Uterus (tissue), 4 donors: Measurements from ENCODE around the gene ZNF627. TPM values are rescaled to one million over a fixed set of nuclear protein-coding genes. Genes with fewer than 3 reads are reported as not detected.

Source experiments
- DNase-seq, 2 donors: peaks; one replicate each; pipeline ENCODE4 v3.0.0-alpha.2; 2019 to 2020
- H3K27ac ChIP-seq, 2 donors: fragments of 200-600 bp; sonication (generic); 1 replicate in 1 of 2; 2 replicates in 1 of 2; pipeline ENCODE4 v1.5.1; 2016 to 2018
- H3K27me3 ChIP-seq, 2 donors: fragments of 200-600 bp; sonication (generic); one replicate each; pipeline ENCODE4 v1.5.1; 2018 to 2019; ENCODE audit warnings: control low read depth in 1 of 2
- H3K36me3 ChIP-seq, 2 donors: fragments of 200-600 bp; sonication (generic); one replicate each; pipeline ENCODE4 v1.5.1; 2019; ENCODE audit warnings: control low read depth in 1 of 2
- H3K4me1 ChIP-seq, 2 donors: fragments of 200-600 bp; sonication (generic); one replicate each; pipeline ENCODE4 v1.5.1; 2018 to 2019; ENCODE audit warnings: control low read depth in 1 of 2
- H3K4me3 ChIP-seq, 2 donors: fragments of 200-600 bp; sonication (generic); 1 replicate in 1 of 2; 2 replicates in 1 of 2; pipeline ENCODE4 v1.5.1; 2018 to 2019; ENCODE audit warnings: mild to moderate bottlenecking in 1 of 2
- H3K9me3 ChIP-seq, 2 donors: fragments of 200-600 bp; sonication (generic); one replicate each; pipeline ENCODE4 v1.5.1; 2019; ENCODE audit warnings: control low read depth in 1 of 2
- POLR2A ChIP-seq, 2 donors: fragments of 450-650 bp; IDR thresholded peaks; one replicate each; pipeline ENCODE4 v1.6.1; 2016; ENCODE audit warnings: antibody characterized with exemption in 2 of 2, mild to moderate bottlenecking in 1 of 2, moderate library complexity in 1 of 2
- intact Hi-C: fragments of 100-400 bp; cut with DNase I; formaldehyde crosslinking; loops from one replicate; pipeline ENCODE4 v1.15.1; 2023; ENCODE audit warnings: low total_unique reads
- total RNA-seq, 4 donors: library from RNA; depleted of rRNA in 3 of 4; stranded (reverse); fragments of >200 nt in 3 of 4; gene quantifications; one replicate each; pipeline versions ENCODE4 v1.1.0 to v1.2.4, GENCODE V29; 2014 to 2023
- TF ChIP-seq, protein P1 (sequence below), 4 experiments: fragments of 200-600 bp in 2 of 4; fragments of 450-650 bp in 2 of 4; sonication (generic) in 2 of 4; IDR thresholded peaks; one replicate each; pipeline ENCODE4 v1.5.1; 2016 to 2019; ENCODE audit warnings: antibody characterized with exemption in 4 of 4, mild to moderate bottlenecking in 2 of 4, moderate library complexity in 1 of 4
- donor health status: DM: yes; HTN: yes; CAD: no.

Gene ZNF627
- 10 to 100 TPM; 20.6 to 70.6 (median 36.0) TPM for total RNA-seq

GRCh38 chr19:11597202-11598102 lies at the start of gene ZNF627:
Gene ZNF627 (plus strand): TSS chr19:11597483. CDS start chr19:11597628, 145 bp downstream.
- intact Hi-C loops, result no loop called here
- Histone ChIP-seq H3K4me1 (peaks cover 6 to 9% of the 10 kb centered on the region in 2 donors), H3K27ac (peak within 1 kb of the TSS; percentile 86 to 91), H3K9me3 (no peaks in the 10 kb centered on the region), H3K36me3 (no peaks in the 10 kb centered on the region), H3K27me3 (no peaks in the 10 kb centered on the region), H3K4me3 (peak within 1 kb of the TSS; percentile 93 to 95)
- peak; percentile 99 for DNase-seq
- peak; percentile 95 for TF ChIP-seq POLR2A (IDR thresholded peaks at IDR 0.05)
- TF ChIP-seq, protein P1, sequence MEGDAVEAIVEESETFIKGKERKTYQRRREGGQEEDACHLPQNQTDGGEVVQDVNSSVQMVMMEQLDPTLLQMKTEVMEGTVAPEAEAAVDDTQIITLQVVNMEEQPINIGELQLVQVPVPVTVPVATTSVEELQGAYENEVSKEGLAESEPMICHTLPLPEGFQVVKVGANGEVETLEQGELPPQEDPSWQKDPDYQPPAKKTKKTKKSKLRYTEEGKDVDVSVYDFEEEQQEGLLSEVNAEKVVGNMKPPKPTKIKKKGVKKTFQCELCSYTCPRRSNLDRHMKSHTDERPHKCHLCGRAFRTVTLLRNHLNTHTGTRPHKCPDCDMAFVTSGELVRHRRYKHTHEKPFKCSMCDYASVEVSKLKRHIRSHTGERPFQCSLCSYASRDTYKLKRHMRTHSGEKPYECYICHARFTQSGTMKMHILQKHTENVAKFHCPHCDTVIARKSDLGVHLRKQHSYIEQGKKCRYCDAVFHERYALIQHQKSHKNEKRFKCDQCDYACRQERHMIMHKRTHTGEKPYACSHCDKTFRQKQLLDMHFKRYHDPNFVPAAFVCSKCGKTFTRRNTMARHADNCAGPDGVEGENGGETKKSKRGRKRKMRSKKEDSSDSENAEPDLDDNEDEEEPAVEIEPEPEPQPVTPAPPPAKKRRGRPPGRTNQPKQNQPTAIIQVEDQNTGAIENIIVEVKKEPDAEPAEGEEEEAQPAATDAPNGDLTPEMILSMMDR (IDR thresholded peaks at IDR 0.05), result peak in 2 of 4 experiments; percentile 35 to 48

GRCh38 chr19:11547929-11548700 lies 49.2 kb upstream of the ZNF627 start:
- no peak overlapping the region for H3K27ac ChIP-seq
- TF ChIP-seq, protein P1 (IDR thresholded peaks at IDR 0.05), result no peak
- TF ChIP-seq POLR2A (IDR thresholded peaks at IDR 0.05), result no peak
- no peak overlapping the region for H3K4me3 ChIP-seq
- intact Hi-C loops, result no loop called here
- H3K36me3 ChIP-seq, result no peaks in the 10 kb centered on the region
- H3K9me3 ChIP-seq, result no peaks in the 10 kb centered on the region
- H3K4me1 ChIP-seq, result peaks cover 0 to 15% of the 10 kb centered on the region in 2 donors
- DNase-seq, result no peak
- H3K27me3 ChIP-seq, result no peaks in the 10 kb centered on the region

- Histone ChIP-seq H3K36me3 (no peaks in the 10 kb centered on the region), H3K27ac (peak overlapping the region; percentile 30 to 84), H3K4me3 (no peak overlapping the region), H3K27me3 (no peaks in the 10 kb centered on the region), H3K4me1 (peaks cover 0 to 15% of the 10 kb centered on the region in 2 donors), H3K9me3 (no peaks in the 10 kb centered on the region)
- DNase-seq, result no peak
- intact Hi-C loops, result no loop called here
- TF ChIP-seq, protein P1 (IDR thresholded peaks at IDR 0.05), result no peak
- no peak for TF ChIP-seq POLR2A (IDR thresholded peaks at IDR 0.05)
Observed at GRCh38 chr19:11549386-11549953, 47.8 kb upstream of the ZNF627 start.

- peaks cover 0 to 15% of the 10 kb centered on the region in 2 donors for H3K4me1 ChIP-seq
- no peaks in the 10 kb centered on the region for H3K36me3 ChIP-seq
- DNase-seq, result peak in 1 of 2 donors; percentile 38
- no peak overlapping the region for H3K4me3 ChIP-seq
- TF ChIP-seq, protein P1 (IDR thresholded peaks at IDR 0.05), result no peak
- TF ChIP-seq POLR2A (IDR thresholded peaks at IDR 0.05), result no peak
- intact Hi-C loops, result no loop called here
- no peaks in the 10 kb centered on the region for H3K27me3 ChIP-seq
- H3K27ac ChIP-seq, result peak overlapping the region; percentile 84 to 91
- H3K9me3 ChIP-seq, result no peaks in the 10 kb centered on the region
Observed at GRCh38 chr19:11550265-11550664, 47.0 kb upstream of the ZNF627 start.
